MM.1S (cell line): ENCODE data around the gene ANKRD13B.

Experiments used
- DNase-seq: peaks from one replicate; pipeline ENCODE4 v3.0.0-alpha.2; 2015
- H2AFZ ChIP-seq: fragments of 300-600 bp; sonication (generic); 2 replicates; pipeline ENCODE4 v1.6.0; 2016; ENCODE audit warnings: antibody characterized with exemption, low read length
- H3F3A ChIP-seq: fragments of 300-600 bp; sonication (generic); 2 replicates; pipeline ENCODE4 v1.6.1; 2016; ENCODE audit warnings: mild to moderate bottlenecking, antibody characterized with exemption, low read length, moderate library complexity, mixed read lengths; ENCODE audit not compliant: insufficient read depth
- H3K27ac ChIP-seq: fragments of 300-600 bp; sonication (generic); 2 replicates; pipeline ENCODE4 v1.5.1; 2016; ENCODE audit warnings: mild to moderate bottlenecking, low read length
- H3K27me3 ChIP-seq: fragments of 300-600 bp; sonication (generic); replicated peaks from 2 replicates; pipeline ENCODE4 v1.6.0; 2016; ENCODE audit warnings: low read length; ENCODE audit not compliant: insufficient read depth
- H3K36me3 ChIP-seq: fragments of 300-600 bp; sonication (generic); replicated peaks from 2 replicates; pipeline ENCODE4 v1.6.1; 2016; ENCODE audit warnings: mild to moderate bottlenecking, low read length, mixed read lengths; ENCODE audit not compliant: insufficient read depth
- H3K4me1 ChIP-seq: fragments of 300-600 bp; sonication (generic); 2 replicates; pipeline ENCODE4 v1.6.1; 2016; ENCODE audit warnings: low read length, mixed read lengths
- H3K4me2 ChIP-seq: fragments of 300-600 bp; sonication (generic); 2 replicates; pipeline ENCODE4 v1.6.0; 2016; ENCODE audit warnings: low read depth, low read length
- H3K4me3 ChIP-seq: fragments of 300-600 bp; sonication (generic); 2 replicates; pipeline ENCODE4 v1.5.1; 2016; ENCODE audit warnings: low read length, mixed read lengths
- H3K79me2 ChIP-seq: fragments of 300-600 bp; sonication (generic); 2 replicates; pipeline ENCODE4 v1.6.1; 2016; ENCODE audit warnings: mixed run types, low read length, mixed read lengths
- H3K9ac ChIP-seq: fragments of 300-600 bp; sonication (generic); 2 replicates; pipeline ENCODE4 v1.6.1; 2016; ENCODE audit warnings: low read length, mixed read lengths
- H3K9me2 ChIP-seq: fragments of 300-600 bp; sonication (generic); replicated peaks from 2 replicates; pipeline ENCODE4 v1.6.1; 2016; ENCODE audit warnings: mild to moderate bottlenecking, low read length, mixed read lengths; ENCODE audit not compliant: insufficient read depth
- H3K9me3 ChIP-seq: fragments of 300-600 bp; sonication (generic); replicated peaks from 2 replicates; pipeline ENCODE4 v1.6.1; 2016; ENCODE audit warnings: mild to moderate bottlenecking, low read length, mixed read lengths; ENCODE audit not compliant: insufficient read depth
- H4K20me1 ChIP-seq: fragments of 300-600 bp; sonication (generic); 2 replicates; pipeline ENCODE4 v1.6.1; 2016; ENCODE audit warnings: mild to moderate bottlenecking, low read length, moderate library complexity, mixed read lengths; ENCODE audit not compliant: insufficient read depth
- CTCF ChIP-seq: fragments of 300-600 bp; sonication (generic); IDR thresholded peaks from 2 replicates; pipeline ENCODE4 v1.5.1; 2016; ENCODE audit warnings: antibody characterized with exemption, low read length, mixed read lengths
- EZH2 ChIP-seq: fragments of 300-600 bp; sonication (generic); optimal IDR thresholded peaks from 2 replicates; pipeline ENCODE3; 2017; ENCODE audit warnings: low read depth, mild to moderate bottlenecking, antibody characterized with exemption, low read length, mixed read lengths
- EZH2phosphoT487 ChIP-seq: fragments of 300-600 bp; sonication (generic); IDR thresholded peaks from 2 replicates; pipeline ENCODE4 v1.6.1; 2018; ENCODE audit warnings: antibody characterized with exemption, low read length

ANKRD13B gene

GRCh38 chr17:29653995-29654714, 61.2 kb downstream of the ANKRD13B start:
- no peak for DNase-seq
- TF ChIP-seq EZH2 (no peak), EZH2phosphoT487 (no peak), CTCF (no peak)
- H3K79me2 ChIP-seq: no peaks in the 10 kb centered on the region
- H4K20me1 ChIP-seq: no peaks in the 10 kb centered on the region
- H3K9ac ChIP-seq: no peak overlapping the region
- no peaks in the 10 kb centered on the region for H3K36me3 ChIP-seq
- H3K9me2 ChIP-seq: no peaks in the 10 kb centered on the region
- H3K9me3 ChIP-seq: no peaks in the 10 kb centered on the region
- no peak overlapping the region for H3K27ac ChIP-seq
- no peak overlapping the region for H2AFZ ChIP-seq
- no peaks in the 10 kb centered on the region for H3K4me1 ChIP-seq
- H3K4me2 ChIP-seq: no peak overlapping the region
- H3K4me3 ChIP-seq: no peak overlapping the region
- no peaks in the 10 kb centered on the region for H3F3A ChIP-seq
- no peaks in the 10 kb centered on the region for H3K27me3 ChIP-seq

- H3K27ac ChIP-seq: no peak overlapping the region
- no peak overlapping the region for H3K4me2 ChIP-seq
- H3K79me2 ChIP-seq: no peaks in the 10 kb centered on the region
- no peaks in the 10 kb centered on the region for H3K36me3 ChIP-seq
- H3K4me1 ChIP-seq: no peaks in the 10 kb centered on the region
- DNase-seq: no peak
- no peak overlapping the region for H3K9ac ChIP-seq
- no peaks in the 10 kb centered on the region for H4K20me1 ChIP-seq
- TF ChIP-seq EZH2 (no peak), CTCF (no peak), EZH2phosphoT487 (no peak)
- H3K27me3 ChIP-seq: no peaks in the 10 kb centered on the region
- H3K9me3 ChIP-seq: no peaks in the 10 kb centered on the region
- no peak overlapping the region for H2AFZ ChIP-seq
- no peaks in the 10 kb centered on the region for H3K9me2 ChIP-seq
- H3F3A ChIP-seq: no peaks in the 10 kb centered on the region
- no peak overlapping the region for H3K4me3 ChIP-seq
Measured at GRCh38 chr17:29655323-29655722, 62.4 kb downstream of the ANKRD13B start.

- Histone ChIP-seq H3K9me3 (no peaks in the 10 kb centered on the region), H3K27ac (no peak overlapping the region), H3K9ac (no peak overlapping the region), H4K20me1 (no peaks in the 10 kb centered on the region), H3K79me2 (no peaks in the 10 kb centered on the region), H3K9me2 (no peaks in the 10 kb centered on the region), H3K27me3 (no peaks in the 10 kb centered on the region), H3K4me3 (no peak overlapping the region), H3K4me1 (no peaks in the 10 kb centered on the region), H2AFZ (no peak overlapping the region), H3K4me2 (no peak overlapping the region), H3F3A (no peaks in the 10 kb centered on the region), H3K36me3 (no peaks in the 10 kb centered on the region)
- TF ChIP-seq EZH2 (no peak), EZH2phosphoT487 (no peak), CTCF (no peak)
- DNase-seq: no peak
Measured at GRCh38 chr17:29659155-29659554, 66.2 kb downstream of the ANKRD13B start.
